Erythroblast (primary cell): ENCODE measurements around the gene TNS1.

Experiments
- DNase-seq, 2 experiments: peaks; one replicate each; lab custom pipeline; 2025; lab: John Stamatoyannopoulos, UW
- GATA1 ChIP-seq: IDR thresholded peaks from 2 replicates; pipeline ENCODE4 v1.6.1; 2011; ENCODE audit warnings: low read depth, mild to moderate bottlenecking, control low read depth, low read length, moderate library complexity
- POLR2A ChIP-seq: IDR thresholded peaks from 2 replicates; pipeline ENCODE4 v1.6.1; 2011; ENCODE audit warnings: mild to moderate bottlenecking, low read length

TNS1 gene

GRCh38 chr2:217923007-217923686 is 79.6 kb downstream of the TNS1 start:
- no peak for DNase-seq
- TF ChIP-seq GATA1 (no peak), POLR2A (no peak)

GRCh38 chr2:217922101-217923006 is 80.4 kb downstream of the TNS1 start:
- DNase-seq: no peak

GRCh38 chr2:217920879-217921603 is 81.8 kb downstream of the TNS1 start:
- no peak for TF ChIP-seq POLR2A
- no peak for TF ChIP-seq GATA1
- no peak for DNase-seq

More at GRCh38 chr2:217922101-217923006, 80.4 kb downstream of the TNS1 start:
- no peak for TF ChIP-seq POLR2A
- no peak for TF ChIP-seq GATA1

DNA sequence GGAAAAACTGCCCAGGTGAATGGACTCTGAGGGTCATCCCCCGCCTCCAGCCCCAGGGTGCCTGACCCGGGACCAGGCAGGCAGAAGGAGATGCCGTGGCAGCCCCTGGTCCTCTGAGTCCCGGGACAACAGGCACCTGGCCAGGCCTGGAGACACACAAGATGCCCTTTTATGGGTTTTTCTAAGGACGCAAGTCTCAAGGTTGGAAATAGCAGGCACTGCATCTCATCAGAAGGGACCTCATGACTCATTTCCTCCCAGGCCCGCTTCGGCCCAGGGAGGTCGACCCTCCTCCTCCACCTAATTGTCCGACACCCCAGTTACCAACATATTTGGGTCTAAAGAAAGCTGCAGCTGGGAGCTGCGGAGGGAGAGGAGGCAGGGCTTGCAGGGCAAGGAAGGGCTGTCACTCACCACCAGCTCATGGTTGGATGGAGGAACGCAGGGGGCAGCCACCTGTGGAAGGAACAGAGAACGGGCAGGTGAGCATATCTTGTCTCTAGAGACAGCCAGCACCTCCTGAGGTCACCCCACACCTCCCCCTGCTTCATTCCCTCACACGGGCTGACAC is 82.9 kb downstream of the TNS1 start:
- DNase-seq: no peak
- TF ChIP-seq POLR2A (no peak), GATA1 (no peak)

- no peak for DNase-seq
- no peak for TF ChIP-seq POLR2A
- no peak for TF ChIP-seq GATA1
Observed at GRCh38 chr2:217919204-217919603, 83.6 kb downstream of the TNS1 start.

GRCh38 chr2:217918308-217919024 is 84.3 kb downstream of the TNS1 start:
- TF ChIP-seq GATA1 (no peak), POLR2A (no peak)
- no peak for DNase-seq

GRCh38 chr2:217916504-217917254 is 86.1 kb downstream of the TNS1 start:
- no peak for DNase-seq
- TF ChIP-seq GATA1: no peak
- no peak for TF ChIP-seq POLR2A

DNA sequence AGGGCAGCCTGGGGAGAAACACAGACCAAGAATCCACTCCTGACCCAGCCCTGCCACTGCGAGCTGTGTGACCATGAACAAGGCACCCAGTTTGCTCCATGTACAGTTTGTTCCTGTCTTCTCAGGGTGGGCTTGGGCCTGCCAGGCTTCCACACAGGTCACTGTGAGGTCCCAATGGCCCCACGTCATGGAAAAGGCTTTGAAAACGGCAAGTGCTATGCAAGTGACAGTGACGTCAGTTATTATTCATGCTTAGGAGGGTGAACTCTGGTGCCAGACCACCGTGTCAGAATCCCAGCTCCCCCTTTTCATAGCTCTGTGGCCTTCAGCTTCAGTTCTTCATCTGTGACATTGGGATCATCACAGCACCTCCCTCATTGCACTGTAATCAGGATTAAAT is 87.1 kb downstream of the TNS1 start:
- TF ChIP-seq POLR2A: no peak
- no peak for TF ChIP-seq GATA1
- no peak for DNase-seq

DNA sequence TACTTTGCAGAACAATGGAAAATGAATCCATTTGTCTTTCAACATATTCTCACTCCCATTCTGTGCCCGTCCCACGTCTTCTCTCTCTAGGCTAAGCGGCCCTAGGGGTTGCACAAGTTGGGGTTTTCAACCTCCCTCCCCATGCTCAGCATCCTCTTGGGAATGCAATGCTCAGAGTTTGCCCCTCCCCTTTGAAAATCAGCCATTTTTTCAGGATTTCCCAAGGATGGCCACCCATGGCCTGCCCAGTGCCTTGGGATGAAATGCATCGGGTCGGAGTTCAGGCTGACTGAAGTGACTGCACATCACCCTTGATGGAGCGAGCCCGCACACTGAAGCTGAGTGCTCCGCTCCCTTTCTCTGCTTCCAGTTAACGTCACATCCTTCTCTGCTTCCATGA is 87.9 kb downstream of the TNS1 start:
- no peak for TF ChIP-seq GATA1
- TF ChIP-seq POLR2A: no peak
- no peak for DNase-seq

GRCh38 chr2:217914078-217914477 is 88.7 kb downstream of the TNS1 start:
- TF ChIP-seq POLR2A (no peak), GATA1 (no peak)
- no peak for DNase-seq

DNA sequence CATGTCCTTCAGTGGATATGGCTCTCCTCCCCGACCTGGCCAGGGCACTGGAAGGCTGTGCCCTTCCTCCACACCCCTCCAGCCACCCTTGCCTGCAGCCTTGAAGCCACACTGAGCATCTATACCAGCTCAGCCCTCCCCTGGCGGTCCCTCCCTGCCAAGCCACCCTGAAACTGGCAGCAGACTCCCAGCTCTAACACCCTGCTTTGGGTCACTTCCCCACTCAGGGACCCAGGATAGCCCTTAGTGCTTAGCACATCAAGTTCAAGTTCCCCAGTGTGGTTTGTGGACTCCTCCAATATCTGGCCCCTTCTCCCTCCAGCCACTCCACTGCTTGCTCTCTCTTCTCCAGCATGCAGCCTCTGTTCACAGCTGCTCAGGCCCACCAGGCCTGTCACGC is 89.4 kb downstream of the TNS1 start:
- TF ChIP-seq POLR2A (no peak), GATA1 (no peak)
- no peak for DNase-seq
